Endodermal cell (in vitro differentiated cells): ENCODE data around the gene ICA1. TPM values are rescaled to one million over a fixed set of nuclear protein-coding genes. Genes with fewer than 3 reads are reported as not detected.

Experiments used
- DNase-seq: peaks from one replicate; pipeline ENCODE4 v3.0.0-alpha.2; 2017
- H3K27ac ChIP-seq: 2 replicates; pipeline ENCODE4 v1.5.1; 2013; ENCODE audit warnings: mild to moderate bottlenecking, low read depth, low read length, moderate library complexity
- H3K27me3 ChIP-seq: 2 replicates; pipeline ENCODE4 v1.6.1; 2013; ENCODE audit warnings: mild to moderate bottlenecking, low read length, moderate library complexity; ENCODE audit not compliant: insufficient read depth, control insufficient read depth, poor library complexity, severe bottlenecking
- H3K36me3 ChIP-seq: 2 replicates; pipeline ENCODE4 v1.7.0; 2013; ENCODE audit warnings: mild to moderate bottlenecking, low read length, moderate library complexity; ENCODE audit not compliant: control insufficient read depth, insufficient read depth
- H3K4me1 ChIP-seq: one replicate; pipeline ENCODE4 v1.7.0; 2013; ENCODE audit warnings: low read length; ENCODE audit not compliant: control insufficient read depth, insufficient read depth
- H3K4me3 ChIP-seq: 2 replicates; pipeline ENCODE4 v1.5.1; 2013; ENCODE audit warnings: mild to moderate bottlenecking, low read length, moderate library complexity
- H3K9ac ChIP-seq: 2 replicates; pipeline ENCODE4 v1.6.1; 2013; ENCODE audit warnings: mild to moderate bottlenecking, low read length, moderate library complexity; ENCODE audit not compliant: poor library complexity, severe bottlenecking; ENCODE audit errors: extremely low read depth
- H3K9me3 ChIP-seq: 2 replicates; pipeline ENCODE4 v1.6.1; 2013; ENCODE audit warnings: mild to moderate bottlenecking, low read length, moderate library complexity; ENCODE audit not compliant: control insufficient read depth
- H3K27ac Mint-ChIP-seq: 2 replicates; pipeline ENCODE4 v1.8.0; 2020; ENCODE audit warnings: mixed read lengths
- H3K27me3 Mint-ChIP-seq: 2 replicates; pipeline ENCODE4 v1.8.0; 2021; ENCODE audit warnings: mild to moderate bottlenecking, mixed read lengths; ENCODE audit not compliant: insufficient read depth
- H3K36me3 Mint-ChIP-seq: 2 replicates; pipeline ENCODE4 v1.8.0; 2020; ENCODE audit warnings: low read depth, mixed read lengths
- H3K4me1 Mint-ChIP-seq: 2 replicates; pipeline ENCODE4 v1.8.0; 2020; ENCODE audit warnings: mixed read lengths
- H3K4me3 Mint-ChIP-seq: 2 replicates; pipeline ENCODE4 v1.8.0; 2020; ENCODE audit warnings: mild to moderate bottlenecking, moderate library complexity, mixed read lengths
- H3K9me3 Mint-ChIP-seq: 2 replicates; pipeline ENCODE4 v1.8.0; 2020; ENCODE audit warnings: mild to moderate bottlenecking, mixed read lengths
- whole genome bisulfite sequencing, 2 experiments: methylation state at CpG; one replicate each; pipeline versions ENCODE4 v1.1.5 to v1.1.7; 2013; ENCODE audit warnings: missing lambda C conversion rate in 2 of 2, mixed read lengths in 1 of 2; ENCODE audit not compliant: insufficient coverage in 1 of 2, insufficient read length in 1 of 2; 5-methylcytosine and 5-hydroxymethylcytosine counted together
- total RNA-seq, 2 donors: library from RNA; stranded (reverse); fragmentation: NEBNext Ultra II Directional in 1 of 2; extraction: Animal tissue kit (Norgen Biotek cat#: 25700) in 1 of 2; gene quantifications; 2 replicates in 1 of 2; 3 replicates in 1 of 2; pipeline ENCODE4 v1.2.1, GENCODE V29; 2021
- TF ChIP-seq, protein P1 (sequence below): fragments of 200-600 bp; sonication (generic); conservative IDR thresholded peaks from 2 replicates; pipeline ENCODE4 v1.5.0; 2021; ENCODE audit warnings: antibody characterized with exemption, mild to moderate bottlenecking

ICA1 gene
- total RNA-seq, 2 donors from 2014 or later, result 25.0 to 50.2 TPM

DNA sequence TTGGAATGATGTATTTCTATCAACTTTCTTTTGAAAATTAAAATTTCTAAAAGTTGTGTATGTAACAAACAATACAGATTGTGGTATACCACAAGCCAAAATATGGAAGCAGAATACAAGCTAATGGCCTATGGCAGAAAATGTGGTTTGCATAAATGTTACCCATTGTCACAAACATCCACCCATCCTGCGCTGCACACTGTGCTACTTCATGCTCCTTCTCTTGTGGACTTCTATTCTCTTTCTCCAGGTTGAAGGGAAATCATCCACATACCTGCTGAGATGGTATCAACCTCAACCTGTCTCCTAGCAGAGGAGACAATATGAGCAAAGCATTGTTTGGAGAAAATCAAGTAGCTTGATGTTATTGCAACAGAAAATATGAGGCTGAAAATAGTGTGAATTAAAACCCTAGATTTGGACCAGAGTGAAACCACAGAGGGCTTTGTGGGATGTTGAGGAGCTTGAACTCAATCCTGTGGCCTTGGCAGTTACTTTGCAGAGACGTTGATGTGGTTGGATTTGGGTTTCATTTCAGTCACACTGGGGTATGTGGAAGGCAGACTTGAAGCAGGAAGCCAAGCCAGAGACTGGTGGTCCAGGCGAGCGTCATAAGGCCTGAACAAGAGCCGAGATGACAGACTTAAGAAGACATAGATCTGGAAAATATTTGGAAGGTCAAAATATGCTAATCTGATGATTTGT, 63.8 kb downstream of the ICA1 start:
- no peak overlapping the region for H3K27ac Mint-ChIP-seq

DNA sequence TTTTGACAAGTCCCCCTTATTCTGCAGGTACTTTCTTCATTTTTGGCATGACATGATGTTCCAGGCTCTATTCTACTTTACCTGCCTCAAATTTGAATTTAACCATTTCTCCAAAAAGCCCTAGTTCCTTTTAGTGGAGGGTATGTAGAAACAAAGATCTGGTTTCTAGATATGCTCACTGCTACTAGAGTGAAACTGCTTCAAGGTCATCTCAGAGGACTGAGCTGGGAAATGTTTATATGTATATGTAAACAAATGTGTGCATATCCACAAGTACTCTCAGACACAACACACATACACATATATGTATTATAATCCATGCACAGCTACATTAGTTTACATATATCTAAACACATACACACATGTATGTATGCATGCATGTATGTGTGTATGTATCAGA, 69.1 kb downstream of the ICA1 start:
- Histone ChIP-seq H3K36me3 (no peaks in the 10 kb centered on the region), H3K27ac (no peak overlapping the region), H3K9me3 (no peaks in the 10 kb centered on the region), H3K4me3 (no peak overlapping the region), H3K4me1 (peaks cover 5% of the 10 kb centered on the region), H3K9ac (no peak overlapping the region), H3K27me3 (no peaks in the 10 kb centered on the region)
- no peak for DNase-seq
- TF ChIP-seq, protein P1, sequence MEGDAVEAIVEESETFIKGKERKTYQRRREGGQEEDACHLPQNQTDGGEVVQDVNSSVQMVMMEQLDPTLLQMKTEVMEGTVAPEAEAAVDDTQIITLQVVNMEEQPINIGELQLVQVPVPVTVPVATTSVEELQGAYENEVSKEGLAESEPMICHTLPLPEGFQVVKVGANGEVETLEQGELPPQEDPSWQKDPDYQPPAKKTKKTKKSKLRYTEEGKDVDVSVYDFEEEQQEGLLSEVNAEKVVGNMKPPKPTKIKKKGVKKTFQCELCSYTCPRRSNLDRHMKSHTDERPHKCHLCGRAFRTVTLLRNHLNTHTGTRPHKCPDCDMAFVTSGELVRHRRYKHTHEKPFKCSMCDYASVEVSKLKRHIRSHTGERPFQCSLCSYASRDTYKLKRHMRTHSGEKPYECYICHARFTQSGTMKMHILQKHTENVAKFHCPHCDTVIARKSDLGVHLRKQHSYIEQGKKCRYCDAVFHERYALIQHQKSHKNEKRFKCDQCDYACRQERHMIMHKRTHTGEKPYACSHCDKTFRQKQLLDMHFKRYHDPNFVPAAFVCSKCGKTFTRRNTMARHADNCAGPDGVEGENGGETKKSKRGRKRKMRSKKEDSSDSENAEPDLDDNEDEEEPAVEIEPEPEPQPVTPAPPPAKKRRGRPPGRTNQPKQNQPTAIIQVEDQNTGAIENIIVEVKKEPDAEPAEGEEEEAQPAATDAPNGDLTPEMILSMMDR, result no peak
- Mint-ChIP-seq H3K4me3 (no peak overlapping the region), H3K4me1 (peaks cover 15% of the 10 kb centered on the region), H3K36me3 (peaks cover 2% of the 10 kb centered on the region), H3K27ac (no peak overlapping the region), H3K9me3 (no peaks in the 10 kb centered on the region), H3K27me3 (no peaks in the 10 kb centered on the region)

More for the DNA sequence above, 63.8 kb downstream of the ICA1 start:
- H3K4me3 Mint-ChIP-seq, result no peak overlapping the region
- Histone ChIP-seq H3K9ac (no peak overlapping the region), H3K27me3 (no peaks in the 10 kb centered on the region), H3K36me3 (no peaks in the 10 kb centered on the region), H3K9me3 (no peaks in the 10 kb centered on the region), H3K27ac (no peak overlapping the region), H3K4me3 (no peak overlapping the region), H3K4me1 (no peaks in the 10 kb centered on the region)
- H3K36me3 Mint-ChIP-seq, result peaks cover 2% of the 10 kb centered on the region
- TF ChIP-seq, protein P1, result no peak
- no peaks in the 10 kb centered on the region for H3K27me3 Mint-ChIP-seq
- H3K4me1 Mint-ChIP-seq, result peaks cover 5% of the 10 kb centered on the region
- no peaks in the 10 kb centered on the region for H3K9me3 Mint-ChIP-seq
- WGBS, 2 experiments, result 94% methylated on average over 4 to 5 of the region's 5 CpGs
- DNase-seq, result no peak

DNA sequence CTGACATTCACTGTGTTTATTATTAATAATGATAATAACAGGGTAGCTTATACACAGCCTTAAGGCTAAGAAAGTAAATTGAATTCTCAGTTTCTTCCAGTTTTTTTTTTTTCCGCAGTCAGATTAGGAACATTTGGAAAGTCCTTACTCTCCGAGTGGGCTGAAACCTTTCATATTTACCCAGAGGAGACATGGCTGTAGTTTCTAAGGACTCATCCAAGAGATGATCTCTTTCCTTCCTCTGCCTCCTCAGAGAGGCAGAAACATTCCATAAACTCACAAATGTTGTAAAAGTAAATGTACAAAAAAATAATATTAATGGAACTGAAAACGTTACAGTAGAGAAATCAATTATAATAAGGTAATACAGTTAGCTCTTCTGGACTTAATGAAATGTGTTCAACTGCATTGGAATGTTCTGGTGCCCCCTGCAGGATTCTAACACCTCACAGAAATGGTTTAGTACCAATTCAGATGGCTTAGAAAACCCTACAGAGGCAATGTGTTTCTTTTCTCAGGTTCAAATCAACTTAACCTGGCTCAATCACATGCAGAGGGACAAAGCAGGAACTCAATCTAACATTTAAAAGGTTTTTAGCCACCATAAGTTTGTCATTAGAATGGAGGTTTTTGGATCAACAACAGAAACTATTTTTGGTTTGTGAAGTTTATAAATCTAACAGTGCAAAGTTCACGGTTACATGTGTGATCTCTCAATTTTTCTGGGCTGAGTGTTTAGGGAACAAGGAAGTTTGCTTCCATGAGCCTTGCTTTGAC, 71.7 kb downstream of the ICA1 start:
- Histone ChIP-seq H3K9ac (no peak overlapping the region), H3K9me3 (no peaks in the 10 kb centered on the region), H3K27ac (peak overlapping the region; percentile 53), H3K36me3 (no peaks in the 10 kb centered on the region), H3K4me1 (peaks cover 5% of the 10 kb centered on the region), H3K27me3 (no peaks in the 10 kb centered on the region), H3K4me3 (no peak overlapping the region)
- peak overlapping the region; percentile 49 for H3K27ac Mint-ChIP-seq
- H3K4me1 Mint-ChIP-seq, result peaks cover 17% of the 10 kb centered on the region
- no peaks in the 10 kb centered on the region for H3K9me3 Mint-ChIP-seq
- 32 to 51% methylated on average over 2 to 3 of the region's 4 CpGs for WGBS, 2 experiments
- DNase-seq, result peak; percentile 68
- no peak overlapping the region for H3K4me3 Mint-ChIP-seq
- H3K27me3 Mint-ChIP-seq, result no peaks in the 10 kb centered on the region
- TF ChIP-seq, protein P1, result peak; percentile 87
- H3K36me3 Mint-ChIP-seq, result no peaks in the 10 kb centered on the region
